Measurements from ENCODE around the gene UBE2O. TPM values are rescaled to one million over a fixed set of nuclear protein-coding genes. Genes with fewer than 3 reads are reported as not detected.

Gene UBE2O
- polyA plus RNA-seq, 1 of the 3 experiments (the other 2 are of a cell fraction) = 25.4 TPM

DNA sequence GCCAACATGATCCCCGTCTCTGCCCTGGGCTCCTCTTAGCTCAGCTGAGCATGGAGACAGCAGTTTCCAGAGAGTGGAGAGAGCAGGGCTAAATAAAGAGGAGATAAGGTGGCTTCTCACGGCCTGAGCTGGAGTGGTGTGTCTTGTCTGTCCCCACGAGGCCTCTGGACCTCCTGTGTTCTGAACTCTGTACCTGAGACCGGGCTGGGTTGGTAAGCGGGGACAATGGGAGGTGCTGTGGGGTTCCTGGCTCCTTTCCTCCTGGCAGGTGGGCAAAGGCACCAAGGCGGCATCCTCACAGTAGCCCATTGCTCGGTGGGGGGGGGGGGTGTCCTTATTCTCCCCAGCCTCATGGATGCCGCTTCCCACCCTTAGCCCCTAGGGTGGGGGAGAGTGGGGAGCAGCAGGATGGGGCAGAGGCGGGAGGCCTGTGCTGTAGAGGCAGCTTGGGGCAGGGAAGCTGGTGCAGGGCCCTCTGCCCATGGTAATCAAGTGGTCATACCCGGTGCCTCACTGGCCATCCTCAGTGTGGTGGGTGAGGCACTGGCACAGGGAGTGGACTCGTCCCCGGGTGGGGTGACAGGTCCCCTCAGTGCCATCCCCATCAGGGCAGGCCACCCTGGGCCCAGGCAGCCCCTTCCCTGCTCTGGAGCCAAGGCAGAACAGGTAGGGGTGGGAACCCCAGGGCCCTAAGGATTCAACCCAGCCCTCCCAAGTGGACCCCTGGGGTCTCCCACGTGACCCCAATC is 17.2 kb upstream of the UBE2O start:
- Histone ChIP-seq H3K36me3 (replicated peaks in 1 of 2; ENCODE audit: control insufficient read depth in 1 of 2, insufficient read depth in 2 of 2, low read length in 1 of 2) (peaks cover 0 to 25% of the 10 kb centered on the region in 2 experiments), H3K9ac (no peak overlapping the region), H3F3A (replicated peaks; ENCODE audit: insufficient read depth) (no peaks in the 10 kb centered on the region), H3K4me2 (no peak overlapping the region), H3K9me3 (no peaks in the 10 kb centered on the region), H3K27me3 (ENCODE audit: insufficient read depth) (no peaks in the 10 kb centered on the region), H3K4me1 (ENCODE audit: control insufficient read depth in 1 of 2, insufficient read depth in 2 of 2, low read depth in 1 of 2, low read length in 1 of 2) (no peaks in the 10 kb centered on the region; a peak in 1 of 4 replicates), H2AFZ (ENCODE audit: low read depth) (no peak overlapping the region), H3K9me2 (no peaks in the 10 kb centered on the region), H4K20me1 (ENCODE audit: insufficient read depth) (no peaks in the 10 kb centered on the region), H3K79me2 (ENCODE audit: insufficient read depth) (no peaks in the 10 kb centered on the region), H3K27ac (ENCODE audit: low read depth in 2 of 2, low read length in 1 of 2) (no peak overlapping the region), H3K4me3 (ENCODE audit: low read depth in 2 of 2, low read length in 1 of 2) (no peak overlapping the region)
- 88% methylated on average over 10 of the region's 13 CpGs for WGBS (ENCODE audit: low lambda C conversion rate)
- POLR2A ChIA-PET = no interaction called here
- no peak for DNase-seq
- CTCF ChIA-PET = interaction anchor here (2.1 to 56.8 kb wide), 3 partner anchors 5 to 53 kb away, joined by 5 to 1687 read pairs (median 1687); partner anchors contain the start of genes AANAT, RHBDF2 and UBE2O
- TF ChIP-seq, protein P1, sequence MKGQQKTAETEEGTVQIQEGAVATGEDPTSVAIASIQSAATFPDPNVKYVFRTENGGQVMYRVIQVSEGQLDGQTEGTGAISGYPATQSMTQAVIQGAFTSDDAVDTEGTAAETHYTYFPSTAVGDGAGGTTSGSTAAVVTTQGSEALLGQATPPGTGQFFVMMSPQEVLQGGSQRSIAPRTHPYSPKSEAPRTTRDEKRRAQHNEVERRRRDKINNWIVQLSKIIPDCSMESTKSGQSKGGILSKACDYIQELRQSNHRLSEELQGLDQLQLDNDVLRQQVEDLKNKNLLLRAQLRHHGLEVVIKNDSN (IDR thresholded peaks at IDR 0.05; ENCODE audit: borderline replicate concordance, low read depth) = no peak
- TF ChIP-seq GABPA (IDR thresholded peaks at IDR 0.05; ENCODE audit: low read depth) = no peak
- no peak for TF ChIP-seq POLR2AphosphoS5 (IDR thresholded peaks at IDR 0.05; ENCODE audit: low read depth, low read length)
- no peak for TF ChIP-seq NRF1 (IDR thresholded peaks at IDR 0.05; ENCODE audit: low read depth, low read length)
- TF ChIP-seq, protein P2, sequence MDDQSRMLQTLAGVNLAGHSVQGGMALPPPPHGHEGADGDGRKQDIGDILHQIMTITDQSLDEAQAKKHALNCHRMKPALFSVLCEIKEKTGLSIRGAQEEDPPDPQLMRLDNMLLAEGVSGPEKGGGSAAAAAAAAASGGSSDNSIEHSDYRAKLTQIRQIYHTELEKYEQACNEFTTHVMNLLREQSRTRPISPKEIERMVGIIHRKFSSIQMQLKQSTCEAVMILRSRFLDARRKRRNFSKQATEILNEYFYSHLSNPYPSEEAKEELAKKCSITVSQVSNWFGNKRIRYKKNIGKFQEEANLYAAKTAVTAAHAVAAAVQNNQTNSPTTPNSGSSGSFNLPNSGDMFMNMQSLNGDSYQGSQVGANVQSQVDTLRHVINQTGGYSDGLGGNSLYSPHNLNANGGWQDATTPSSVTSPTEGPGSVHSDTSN (IDR thresholded peaks at IDR 0.05) = no peak
- TF ChIP-seq, protein P3, sequence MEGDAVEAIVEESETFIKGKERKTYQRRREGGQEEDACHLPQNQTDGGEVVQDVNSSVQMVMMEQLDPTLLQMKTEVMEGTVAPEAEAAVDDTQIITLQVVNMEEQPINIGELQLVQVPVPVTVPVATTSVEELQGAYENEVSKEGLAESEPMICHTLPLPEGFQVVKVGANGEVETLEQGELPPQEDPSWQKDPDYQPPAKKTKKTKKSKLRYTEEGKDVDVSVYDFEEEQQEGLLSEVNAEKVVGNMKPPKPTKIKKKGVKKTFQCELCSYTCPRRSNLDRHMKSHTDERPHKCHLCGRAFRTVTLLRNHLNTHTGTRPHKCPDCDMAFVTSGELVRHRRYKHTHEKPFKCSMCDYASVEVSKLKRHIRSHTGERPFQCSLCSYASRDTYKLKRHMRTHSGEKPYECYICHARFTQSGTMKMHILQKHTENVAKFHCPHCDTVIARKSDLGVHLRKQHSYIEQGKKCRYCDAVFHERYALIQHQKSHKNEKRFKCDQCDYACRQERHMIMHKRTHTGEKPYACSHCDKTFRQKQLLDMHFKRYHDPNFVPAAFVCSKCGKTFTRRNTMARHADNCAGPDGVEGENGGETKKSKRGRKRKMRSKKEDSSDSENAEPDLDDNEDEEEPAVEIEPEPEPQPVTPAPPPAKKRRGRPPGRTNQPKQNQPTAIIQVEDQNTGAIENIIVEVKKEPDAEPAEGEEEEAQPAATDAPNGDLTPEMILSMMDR (IDR thresholded peaks at IDR 0.05) = no peak
- no peak for TF ChIP-seq RCOR1 (IDR thresholded peaks at IDR 0.05; ENCODE audit: low read length)
- TF ChIP-seq SIN3A (IDR thresholded peaks at IDR 0.05; ENCODE audit: borderline replicate concordance, low read depth, low read length) = no peak
- no peak for TF ChIP-seq MEF2A (IDR thresholded peaks at IDR 0.05; ENCODE audit: borderline replicate concordance, low read depth)
- TF ChIP-seq YY1 (IDR thresholded peaks at IDR 0.05; ENCODE audit: low read depth) = no peak
- no peak for TF ChIP-seq TEAD4 (IDR thresholded peaks at IDR 0.05; ENCODE audit: borderline replicate concordance, insufficient read depth)

Measured in SK-N-SH (cell line).